T-cell (primary cell): ENCODE results near the gene TIE1. TPM values are rescaled to one million over a fixed set of nuclear protein-coding genes. Genes with fewer than 3 reads are reported as not detected.

Experiments used
- ATAC-seq, 4 experiments: fragments of 200-7000 bp in 3 of 4; fragments of 150-1000 bp in 1 of 4; cut with Tn5 transposase; replicated peaks in 1 of 4; 1 replicate in 3 of 4; 2 replicates in 1 of 4; pipeline ENCODE4 v1.10.0; 2021; ENCODE audit warnings: moderate library complexity in 3 of 4, mild to moderate bottlenecking in 2 of 4, moderate number of reproducible peaks in 1 of 4
- CTCF ChIA-PET, 2 donors: fragments of 300-600 bp; sonication (Branson Sonifier 250); formaldehyde crosslinking; loops; one replicate each; lab custom pipeline; 2022; ENCODE audit warnings: antibody characterized with exemption in 2 of 2; lab: Charles Lee
- POLR2A ChIA-PET, 2 donors: fragments of 300-600 bp; sonication (Branson Sonifier 250); formaldehyde crosslinking; loops; one replicate each; lab custom pipeline; 2022; ENCODE audit warnings: antibody characterized with exemption in 2 of 2; lab: Charles Lee
- DNase-seq, 35 experiments: peaks; one replicate each; pipeline versions ENCODE4 v3.0.0 to v3.0.0-alpha.2; 2013 to 2023
- H3K27ac ChIP-seq: one replicate; pipeline ENCODE4 v1.5.1; 2013; ENCODE audit warnings: low read length
- H3K27me3 ChIP-seq, 2 experiments: replicated peaks in 1 of 2; 1 replicate in 1 of 2; 2 replicates in 1 of 2; pipeline versions ENCODE4 v1.6.1 to v1.7.0; 2013; ENCODE audit warnings: low read length in 1 of 2, mixed read lengths in 1 of 2; ENCODE audit not compliant: control insufficient read depth in 2 of 2, insufficient read depth in 2 of 2; ENCODE audit errors: extremely low read depth in 1 of 2
- H3K36me3 ChIP-seq, 2 donors: 1 replicate in 1 of 2; 2 replicates in 1 of 2; pipeline versions ENCODE4 v1.6.1 to v1.7.0; 2013; ENCODE audit warnings: low read length in 1 of 2; ENCODE audit not compliant: control insufficient read depth in 2 of 2, insufficient read depth in 1 of 2; ENCODE audit errors: extremely low read depth in 1 of 2
- H3K4me1 ChIP-seq, 2 experiments: 1 replicate in 1 of 2; 2 replicates in 1 of 2; pipeline versions ENCODE4 v1.6.1 to v1.7.0; 2013; ENCODE audit warnings: low read length in 2 of 2, mixed read lengths in 1 of 2; ENCODE audit not compliant: insufficient read depth in 2 of 2, control insufficient read depth in 1 of 2; ENCODE audit errors: extremely low read depth in 1 of 2
- H3K4me3 ChIP-seq, 2 donors: 1 replicate in 1 of 2; 2 replicates in 1 of 2; pipeline versions ENCODE4 v1.5.1 to v1.7.0; 2013; ENCODE audit warnings: mild to moderate bottlenecking in 2 of 2, low read length in 1 of 2, moderate library complexity in 1 of 2; ENCODE audit not compliant: control insufficient read depth in 1 of 2; ENCODE audit errors: extremely low read depth in 1 of 2
- H3K9me3 ChIP-seq: 2 replicates; pipeline ENCODE4 v1.7.0; 2013
- H3K27ac Mint-ChIP-seq, 2 donors: one replicate each; pipeline ENCODE4 v1.8.0; 2020 to 2021; ENCODE audit warnings: mild to moderate bottlenecking in 2 of 2, mixed read lengths in 2 of 2
- H3K27me3 Mint-ChIP-seq, 2 donors: one replicate each; pipeline ENCODE4 v1.8.0; 2021 to 2022; ENCODE audit warnings: mixed read lengths in 2 of 2
- H3K36me3 Mint-ChIP-seq: one replicate; pipeline ENCODE4 v1.8.0; 2021; ENCODE audit warnings: mixed read lengths
- H3K4me1 Mint-ChIP-seq, 3 donors: one replicate each; pipeline ENCODE4 v1.8.0; 2020 to 2022; ENCODE audit warnings: mixed read lengths in 3 of 3, mild to moderate bottlenecking in 1 of 3
- H3K4me3 Mint-ChIP-seq, 3 donors: one replicate each; pipeline ENCODE4 v1.8.0; 2020 to 2022; ENCODE audit warnings: mild to moderate bottlenecking in 3 of 3, mixed read lengths in 3 of 3, moderate library complexity in 3 of 3
- H3K9me3 Mint-ChIP-seq, 3 donors: one replicate each; pipeline ENCODE4 v1.8.0; 2020 to 2022; ENCODE audit warnings: mixed read lengths in 3 of 3
- WGBS: methylation state at CpG from one replicate; pipeline ENCODE4 v1.1.5; 2013; ENCODE audit warnings: missing lambda C conversion rate; ENCODE audit not compliant: insufficient coverage; 5-methylcytosine and 5-hydroxymethylcytosine counted together
- total RNA-seq, 35 experiments: library from RNA in 6 of 35; stranded (reverse) in 6 of 35; fragments of 120-200 nt in 1 of 35; gene quantifications; one replicate each; pipeline versions ENCODE4 v1.2.1 to v1.2.4 and lab custom pipeline; 2013 to 2026

TIE1 gene
- total RNA-seq, 5 donors from 2014 or later (not counting 1 experiment from before 2014, with no cell fraction given) = 0.26 to 1.9 (median 0.32) TPM

DNA sequence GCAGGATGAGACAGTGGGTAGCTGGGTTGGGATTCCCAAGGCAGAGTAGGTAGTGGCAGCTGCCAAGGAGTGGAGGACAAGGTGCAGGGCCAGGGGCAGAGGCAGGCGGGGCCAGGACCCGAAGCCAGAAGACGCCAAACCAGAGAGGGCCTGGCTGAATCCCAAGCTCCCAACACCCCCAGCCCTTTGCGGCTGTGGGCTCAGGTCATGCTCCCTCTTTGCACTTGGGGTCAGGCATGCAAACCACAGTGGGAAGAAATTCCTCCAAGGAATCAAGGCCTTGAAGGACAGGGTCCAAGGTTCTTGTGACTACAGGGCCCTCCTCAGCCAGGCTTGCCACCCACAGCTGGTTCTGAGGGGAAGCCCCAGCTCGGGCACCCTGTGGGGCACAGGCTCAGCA is 21.6 kb upstream of the TIE1 start:
- ATAC-seq = no peak
- H3K4me1 ChIP-seq = peaks cover 9 to 12% of the 10 kb centered on the region in 2 experiments
- ChIA-PET POLR2A (no interaction called here), CTCF (interaction anchor here in 1 of 2 donors (0.7 kb wide), 1 partner anchor 290 kb away, joined by 5 read pairs; no protein-coding TSS in a partner anchor)
- H3K9me3 ChIP-seq = no peaks in the 10 kb centered on the region
- 91% methylated on average over 5 of the region's 5 CpGs for WGBS
- H3K4me3 ChIP-seq = no peak overlapping the region
- Mint-ChIP-seq H3K4me1 (peaks cover 10 to 13% (median 12%) of the 10 kb centered on the region in 3 donors), H3K36me3 (peaks cover 2% of the 10 kb centered on the region), H3K9me3 (no peaks in the 10 kb centered on the region), H3K4me3 (no peak overlapping the region), H3K27me3 (peaks cover 7 to 8% of the 10 kb centered on the region in 2 donors), H3K27ac (no peak overlapping the region)
- peaks cover 0 to 41% of the 10 kb centered on the region in 2 experiments for H3K27me3 ChIP-seq
- H3K36me3 ChIP-seq = no peaks in the 10 kb centered on the region
- DNase-seq = no peak
- no peak overlapping the region for H3K27ac ChIP-seq

DNA sequence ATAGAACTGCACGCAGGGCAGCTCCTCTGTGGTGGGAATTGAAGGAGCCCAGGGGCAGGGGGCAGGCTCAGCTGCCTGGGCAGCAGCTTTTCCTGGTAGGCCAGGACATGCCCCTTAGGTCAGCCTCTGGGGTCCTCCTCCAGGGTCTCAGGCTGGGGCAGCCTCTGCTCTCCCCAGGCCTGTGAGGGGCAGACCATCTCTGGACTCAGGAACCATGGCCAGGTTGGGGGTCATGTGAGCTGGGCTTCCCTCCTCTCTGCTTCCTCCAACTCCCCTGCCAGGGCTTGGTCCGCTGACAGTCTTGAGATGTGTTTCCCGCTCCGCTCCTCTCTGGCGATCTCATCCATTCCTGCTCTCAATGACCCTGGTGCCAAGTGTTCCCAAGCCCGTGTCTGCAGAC is 21.1 kb upstream of the TIE1 start:
- Histone ChIP-seq H3K4me1 (peaks cover 4 to 10% of the 10 kb centered on the region in 2 experiments), H3K4me3 (no peak overlapping the region), H3K27ac (no peak overlapping the region), H3K9me3 (no peaks in the 10 kb centered on the region), H3K36me3 (no peaks in the 10 kb centered on the region), H3K27me3 (peaks cover 0 to 42% of the 10 kb centered on the region in 2 experiments)
- H3K27me3 Mint-ChIP-seq = peaks cover 7 to 8% of the 10 kb centered on the region in 2 donors
- ChIA-PET CTCF (no interaction called here), POLR2A (no interaction called here)
- DNase-seq (no peak), ATAC-seq (no peak)
- peaks cover 4 to 8% (median 7%) of the 10 kb centered on the region in 3 donors for H3K4me1 Mint-ChIP-seq
- WGBS = 87% methylated on average over 6 of the region's 6 CpGs
- H3K4me3 Mint-ChIP-seq = no peak overlapping the region
- H3K27ac Mint-ChIP-seq = no peak overlapping the region
- H3K36me3 Mint-ChIP-seq = no peaks in the 10 kb centered on the region
- no peaks in the 10 kb centered on the region for H3K9me3 Mint-ChIP-seq

DNA sequence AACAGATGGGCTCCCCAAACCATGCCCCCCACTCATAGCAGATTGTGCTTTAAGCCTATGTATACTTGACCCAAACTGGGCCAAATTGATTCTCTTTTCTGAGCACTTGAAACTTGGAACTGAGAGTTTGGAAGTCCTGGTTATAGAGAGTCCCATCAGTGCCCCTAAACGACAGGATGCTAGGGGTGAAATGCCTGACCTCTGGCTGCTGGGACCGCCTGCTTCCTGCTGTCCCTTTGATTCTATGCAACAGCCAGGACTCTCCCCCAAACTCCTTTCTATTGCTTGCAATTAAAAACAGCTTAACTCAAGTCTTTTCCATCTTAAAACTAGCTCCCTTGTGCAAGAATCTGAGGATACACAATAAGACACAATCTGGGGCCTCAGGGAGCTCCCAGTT is 20.1 kb upstream of the TIE1 start:
- Histone ChIP-seq H3K36me3 (no peaks in the 10 kb centered on the region), H3K27me3 (peaks cover 0 to 45% of the 10 kb centered on the region in 2 experiments), H3K4me1 (peaks cover 0 to 2% of the 10 kb centered on the region in 2 experiments), H3K4me3 (no peak overlapping the region), H3K27ac (no peak overlapping the region), H3K9me3 (no peaks in the 10 kb centered on the region)
- no peaks in the 10 kb centered on the region for H3K9me3 Mint-ChIP-seq
- no peak overlapping the region for H3K4me3 Mint-ChIP-seq
- ATAC-seq = no peak
- ChIA-PET POLR2A (no interaction called here), CTCF (no interaction called here)
- no peak overlapping the region for H3K27ac Mint-ChIP-seq
- H3K27me3 Mint-ChIP-seq = peaks cover 8 to 9% of the 10 kb centered on the region in 2 donors
- no peaks in the 10 kb centered on the region for H3K4me1 Mint-ChIP-seq
- no peak for DNase-seq
- H3K36me3 Mint-ChIP-seq = no peaks in the 10 kb centered on the region
- WGBS = no CpG with 5 or more reads among the region's 2 CpGs

DNA sequence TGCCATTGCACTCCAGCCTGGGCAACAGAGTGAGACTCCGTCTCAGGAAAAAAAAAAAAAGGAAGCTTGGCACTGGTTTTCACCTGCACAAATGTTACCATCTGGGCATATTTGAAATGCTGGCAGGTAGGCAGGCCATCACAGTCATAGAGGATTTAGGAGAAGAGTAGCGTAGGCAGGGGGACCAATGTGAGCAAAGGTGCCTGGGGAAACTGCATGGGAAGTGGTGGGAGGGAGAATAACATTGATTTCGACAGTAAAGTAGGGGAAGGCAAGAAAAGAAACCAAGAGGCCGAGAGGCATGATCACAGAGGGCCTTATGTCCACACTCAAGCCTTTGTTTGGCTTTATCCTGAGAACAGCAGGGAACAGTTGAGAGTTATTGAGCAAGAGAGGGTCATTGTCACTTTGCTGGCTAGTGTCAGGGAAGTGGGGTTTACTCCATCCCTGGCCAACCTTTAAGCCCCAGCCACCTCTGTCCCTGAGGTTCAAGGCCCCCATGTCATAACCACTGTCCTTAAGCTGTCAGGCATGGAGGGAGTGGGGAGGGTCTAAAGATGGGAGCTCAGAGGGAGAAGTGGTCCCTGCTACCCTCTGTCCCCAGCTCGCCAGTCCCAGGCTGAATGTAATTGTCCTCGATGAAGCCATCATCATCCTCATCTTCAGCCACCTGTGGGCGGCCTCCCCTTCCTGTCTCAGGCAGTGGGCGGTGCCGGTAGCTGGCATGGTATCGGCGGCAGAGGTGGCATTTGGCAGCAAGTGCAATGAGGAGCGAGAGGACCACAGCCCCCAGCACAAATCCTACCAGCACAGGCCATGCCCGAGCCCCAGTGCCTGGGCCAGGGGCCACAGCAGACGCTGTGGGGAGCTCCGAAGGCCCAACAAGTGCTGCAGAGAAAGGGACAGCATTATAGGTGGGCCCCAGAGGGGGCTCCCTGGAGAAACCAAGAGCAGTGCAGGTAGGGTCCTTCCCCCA is 18.3 kb upstream of the TIE1 start:
- Histone ChIP-seq H3K27me3 (peaks cover 0 to 44% of the 10 kb centered on the region in 2 experiments), H3K27ac (no peak overlapping the region), H3K4me1 (no peaks in the 10 kb centered on the region), H3K36me3 (no peaks in the 10 kb centered on the region), H3K4me3 (no peak overlapping the region), H3K9me3 (no peaks in the 10 kb centered on the region)
- Mint-ChIP-seq H3K27me3 (peaks cover 12 to 17% of the 10 kb centered on the region in 2 donors), H3K4me1 (no peaks in the 10 kb centered on the region), H3K27ac (no peak overlapping the region), H3K9me3 (no peaks in the 10 kb centered on the region), H3K36me3 (no peaks in the 10 kb centered on the region), H3K4me3 (no peak overlapping the region)
- WGBS = 62% methylated on average over 12 of the region's 15 CpGs
- ChIA-PET CTCF (interaction anchor here in 1 of 2 donors (0.7 kb wide), 1 partner anchor 574 kb away, joined by 3 read pairs; no protein-coding TSS in a partner anchor), POLR2A (no interaction called here)
- ATAC-seq = no peak
- DNase-seq = no peak

DNA sequence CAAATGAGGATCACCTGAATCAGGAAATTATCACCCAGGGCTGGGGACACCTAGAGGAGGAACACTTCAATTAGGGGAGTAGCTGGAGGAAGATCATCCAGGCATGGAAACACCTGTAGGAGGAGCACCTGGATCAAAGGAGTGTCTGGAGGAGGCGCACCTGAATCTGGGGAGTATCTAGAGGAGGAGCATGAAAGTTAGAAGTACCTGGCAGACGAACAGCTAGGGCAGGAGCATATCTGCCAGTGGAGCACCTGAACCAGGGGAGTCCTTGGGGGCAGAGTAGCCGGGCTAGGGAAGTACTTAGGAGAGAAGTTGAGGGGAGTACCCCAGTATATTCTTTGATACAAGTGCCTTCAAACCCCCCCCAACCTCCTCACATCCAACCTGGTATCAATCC is 16.7 kb upstream of the TIE1 start:
- H3K9me3 ChIP-seq = no peaks in the 10 kb centered on the region
- H3K36me3 Mint-ChIP-seq = no peaks in the 10 kb centered on the region
- no peaks in the 10 kb centered on the region for H3K36me3 ChIP-seq
- no peaks in the 10 kb centered on the region for H3K9me3 Mint-ChIP-seq
- H3K27me3 Mint-ChIP-seq = peaks cover 12 to 17% of the 10 kb centered on the region in 2 donors
- no peak overlapping the region for H3K27ac Mint-ChIP-seq
- no peaks in the 10 kb centered on the region for H3K4me1 Mint-ChIP-seq
- no peaks in the 10 kb centered on the region for H3K4me1 ChIP-seq
- ATAC-seq (no peak), DNase-seq (no peak)
- ChIA-PET CTCF (no interaction called here), POLR2A (no interaction called here)
- H3K27ac ChIP-seq = no peak overlapping the region
- WGBS = 100% methylated on average over 1 of the region's 3 CpGs
- no peak overlapping the region for H3K4me3 ChIP-seq
- H3K4me3 Mint-ChIP-seq = no peak overlapping the region
- peaks cover 0 to 42% of the 10 kb centered on the region in 2 experiments for H3K27me3 ChIP-seq

- H3K27me3 Mint-ChIP-seq = peaks cover 12 to 17% of the 10 kb centered on the region in 2 donors
- no peak overlapping the region for H3K27ac ChIP-seq
- DNase-seq = no peak
Measured at GRCh38 chr1:43284546-43285110, 16.2 kb upstream of the TIE1 start.

More at GRCh38 chr1:43284546-43285110, 16.2 kb upstream of the TIE1 start:
- 90% methylated on average over 12 of the region's 12 CpGs for WGBS
- H3K9me3 ChIP-seq = no peaks in the 10 kb centered on the region
- ChIA-PET CTCF (no interaction called here), POLR2A (no interaction called here)
- H3K27ac Mint-ChIP-seq = no peak overlapping the region
- no peaks in the 10 kb centered on the region for H3K4me1 ChIP-seq
- no peak overlapping the region for H3K4me3 Mint-ChIP-seq
- no peak for ATAC-seq
- H3K4me1 Mint-ChIP-seq = no peaks in the 10 kb centered on the region
- no peaks in the 10 kb centered on the region for H3K36me3 ChIP-seq
- H3K4me3 ChIP-seq = no peak overlapping the region
- no peaks in the 10 kb centered on the region for H3K36me3 Mint-ChIP-seq
- H3K9me3 Mint-ChIP-seq = no peaks in the 10 kb centered on the region
- H3K27me3 ChIP-seq = peaks cover 0 to 37% of the 10 kb centered on the region in 2 experiments
